Measurements from ENCODE around the gene SHCBP1L. TPM values are rescaled to one million over a fixed set of nuclear protein-coding genes. Genes with fewer than 3 reads are reported as not detected.
A peak's percentile ranks its signal among the peaks of the same experiment; 100 is the strongest.

Gene SHCBP1L
- total and polyA plus RNA-seq, 9 of the 15 experiments (the other 6 are each of a cell fraction or from before 2014, with no cell fraction given), result not detected

DNA sequence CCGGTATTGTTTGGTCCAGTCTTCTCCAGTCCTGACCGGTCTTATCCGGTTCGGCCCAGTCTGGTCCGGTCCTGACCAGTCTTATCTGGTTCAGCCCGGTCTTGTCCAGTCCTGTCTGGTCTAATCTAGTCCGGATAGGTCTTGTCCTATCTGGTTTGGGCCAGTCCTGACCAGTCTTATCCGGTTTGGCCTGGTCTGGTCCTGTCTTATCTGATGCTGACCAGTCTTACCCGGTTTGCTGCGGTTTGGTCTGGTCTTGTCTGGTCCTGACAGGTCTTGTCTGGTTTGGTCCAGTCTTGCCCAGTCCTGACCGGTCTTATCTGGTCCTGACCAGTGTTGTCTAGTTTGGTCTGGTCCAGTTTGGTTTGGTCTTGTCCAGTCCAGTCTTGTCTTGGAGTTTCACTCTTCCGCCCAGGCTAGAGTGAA is 83.7 kb downstream of the SHCBP1L start:
- ATAC-seq, result peak; percentile 44
- peak; percentile 26 to 43 (median 39) for DNase-seq (ENCODE audit: extremely low read depth in 1 of 4, low spot score in 3 of 4)
- no peak overlapping the region for H3K4me3 ChIP-seq
- no peaks in the 10 kb centered on the region for H3K4me1 ChIP-seq (replicated peaks in 1 of 2; ENCODE audit: control insufficient read depth in 2 of 2, insufficient read depth in 2 of 2, low read length in 2 of 2)
- H3K9ac ChIP-seq (ENCODE audit: insufficient read depth in 1 of 2, low read depth in 2 of 2, low read length in 2 of 2), result peak overlapping the region in 1 of 2 experiments; percentile 17; a peak in 1 of 4 replicates
- H3K79me2 ChIP-seq (ENCODE audit: control insufficient read depth, insufficient read depth, low read length), result peaks cover 22% of the 10 kb centered on the region; the same call in 2 of the 3 replicates
- no peaks in the 10 kb centered on the region for H3K9me1 ChIP-seq (ENCODE audit: control insufficient read depth, insufficient read depth, low read length)
- in situ Hi-C loops (cut with MboI), result no loop called here
- no peak for FAIRE-seq
- intact Hi-C loops (cut with micrococcal nuclease), result no loop called here
- no peaks in the 10 kb centered on the region for H3K27me3 ChIP-seq (ENCODE audit: control insufficient read depth in 2 of 2, insufficient read depth in 2 of 2, low read length in 2 of 2)
- peak overlapping the region; percentile 79 for H3K27ac ChIP-seq (ENCODE audit: extremely low read depth, low read depth, low read length)
- no peak overlapping the region for H3K4me2 ChIP-seq (ENCODE audit: insufficient read depth, low read length)
- POLR2A ChIA-PET, result interaction anchor here (1.2 to 1.6 kb wide), 2 partner anchors 16 to 29 kb away, joined by 3 to 4 read pairs; no protein-coding TSS in a partner anchor
- H2AFZ ChIP-seq (ENCODE audit: low read depth, low read length), result no peak overlapping the region
- WGBS (ENCODE audit: insufficient coverage, low coverage, missing lambda C conversion rate), result 87% methylated on average over 12 of the region's 12 CpGs
- no peaks in the 10 kb centered on the region for H4K20me1 ChIP-seq (replicated peaks; ENCODE audit: control insufficient read depth, insufficient read depth, low read length)
- H3K36me3 ChIP-seq (ENCODE audit: control insufficient read depth, insufficient read depth, low read length), result peaks cover 100% of the 10 kb centered on the region
- CTCF ChIA-PET (ENCODE audit: low intra/inter-chr PET ratio), result no interaction called here
- BruUV-seq (replicated peaks), result no TSS peak
- H3K9me3 ChIP-seq (replicated peaks; ENCODE audit: control insufficient read depth, insufficient read depth, low read depth, low read length), result no peaks in the 10 kb centered on the region
- TF ChIP-seq ZNF3 (CRISPR knock-in tag; IDR thresholded peaks at IDR 0.05) (no peak), MTA1 (IDR thresholded peaks at IDR 0.05; ENCODE audit: borderline replicate concordance) (no peak), CHCHD3 (CRISPR knock-in tag; IDR thresholded peaks at IDR 0.05) (peak; percentile 56; the same call in 1 of the 2 replicates), KAT2B (IDR thresholded peaks at IDR 0.05; ENCODE audit: low read depth, low read length) (peak; percentile 96), CBX3 (IDR thresholded peaks at IDR 0.05; ENCODE audit: borderline replicate concordance in 1 of 2, low read length in 2 of 2) (peak in 1 of 2 experiments; percentile 89; a peak in 1 of 3 replicates), POLR2AphosphoS5 (IDR thresholded peaks at IDR 0.05; ENCODE audit: control insufficient read depth, insufficient read depth, low read depth, low read length) (peak; percentile 62), TCF3 (CRISPR knock-in tag; IDR thresholded peaks at IDR 0.05) (peak; percentile 35; the same call in 1 of the 2 replicates), CBFA2T3 (IDR thresholded peaks at IDR 0.05) (peak; percentile 73)
- TF ChIP-seq, protein P1, sequence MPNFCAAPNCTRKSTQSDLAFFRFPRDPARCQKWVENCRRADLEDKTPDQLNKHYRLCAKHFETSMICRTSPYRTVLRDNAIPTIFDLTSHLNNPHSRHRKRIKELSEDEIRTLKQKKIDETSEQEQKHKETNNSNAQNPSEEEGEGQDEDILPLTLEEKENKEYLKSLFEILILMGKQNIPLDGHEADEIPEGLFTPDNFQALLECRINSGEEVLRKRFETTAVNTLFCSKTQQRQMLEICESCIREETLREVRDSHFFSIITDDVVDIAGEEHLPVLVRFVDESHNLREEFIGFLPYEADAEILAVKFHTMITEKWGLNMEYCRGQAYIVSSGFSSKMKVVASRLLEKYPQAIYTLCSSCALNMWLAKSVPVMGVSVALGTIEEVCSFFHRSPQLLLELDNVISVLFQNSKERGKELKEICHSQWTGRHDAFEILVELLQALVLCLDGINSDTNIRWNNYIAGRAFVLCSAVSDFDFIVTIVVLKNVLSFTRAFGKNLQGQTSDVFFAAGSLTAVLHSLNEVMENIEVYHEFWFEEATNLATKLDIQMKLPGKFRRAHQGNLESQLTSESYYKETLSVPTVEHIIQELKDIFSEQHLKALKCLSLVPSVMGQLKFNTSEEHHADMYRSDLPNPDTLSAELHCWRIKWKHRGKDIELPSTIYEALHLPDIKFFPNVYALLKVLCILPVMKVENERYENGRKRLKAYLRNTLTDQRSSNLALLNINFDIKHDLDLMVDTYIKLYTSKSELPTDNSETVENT (CRISPR knock-in tag; IDR thresholded peaks at IDR 0.05), result peak; percentile 87
- TF ChIP-seq, protein P2, sequence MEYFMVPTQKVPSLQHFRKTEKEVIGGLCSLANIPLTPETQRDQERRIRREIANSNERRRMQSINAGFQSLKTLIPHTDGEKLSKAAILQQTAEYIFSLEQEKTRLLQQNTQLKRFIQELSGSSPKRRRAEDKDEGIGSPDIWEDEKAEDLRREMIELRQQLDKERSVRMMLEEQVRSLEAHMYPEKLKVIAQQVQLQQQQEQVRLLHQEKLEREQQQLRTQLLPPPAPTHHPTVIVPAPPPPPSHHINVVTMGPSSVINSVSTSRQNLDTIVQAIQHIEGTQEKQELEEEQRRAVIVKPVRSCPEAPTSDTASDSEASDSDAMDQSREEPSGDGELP (CRISPR knock-in tag; IDR thresholded peaks at IDR 0.05; ENCODE audit: borderline replicate concordance), result no peak
- TF ChIP-seq, protein P3, sequence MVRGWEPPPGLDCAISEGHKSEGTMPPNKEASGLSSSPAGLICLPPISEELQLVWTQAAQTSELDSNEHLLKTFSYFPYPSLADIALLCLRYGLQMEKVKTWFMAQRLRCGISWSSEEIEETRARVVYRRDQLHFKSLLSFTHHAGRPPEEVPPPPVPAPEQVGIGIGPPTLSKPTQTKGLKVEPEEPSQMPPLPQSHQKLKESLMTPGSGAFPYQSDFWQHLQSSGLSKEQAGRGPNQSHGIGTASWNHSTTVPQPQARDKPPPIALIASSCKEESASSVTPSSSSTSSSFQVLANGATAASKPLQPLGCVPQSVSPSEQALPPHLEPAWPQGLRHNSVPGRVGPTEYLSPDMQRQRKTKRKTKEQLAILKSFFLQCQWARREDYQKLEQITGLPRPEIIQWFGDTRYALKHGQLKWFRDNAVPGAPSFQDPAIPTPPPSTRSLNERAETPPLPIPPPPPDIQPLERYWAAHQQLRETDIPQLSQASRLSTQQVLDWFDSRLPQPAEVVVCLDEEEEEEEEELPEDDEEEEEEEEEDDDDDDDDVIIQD (CRISPR knock-in tag; IDR thresholded peaks at IDR 0.05), result no peak
- TF ChIP-seq, protein P4, sequence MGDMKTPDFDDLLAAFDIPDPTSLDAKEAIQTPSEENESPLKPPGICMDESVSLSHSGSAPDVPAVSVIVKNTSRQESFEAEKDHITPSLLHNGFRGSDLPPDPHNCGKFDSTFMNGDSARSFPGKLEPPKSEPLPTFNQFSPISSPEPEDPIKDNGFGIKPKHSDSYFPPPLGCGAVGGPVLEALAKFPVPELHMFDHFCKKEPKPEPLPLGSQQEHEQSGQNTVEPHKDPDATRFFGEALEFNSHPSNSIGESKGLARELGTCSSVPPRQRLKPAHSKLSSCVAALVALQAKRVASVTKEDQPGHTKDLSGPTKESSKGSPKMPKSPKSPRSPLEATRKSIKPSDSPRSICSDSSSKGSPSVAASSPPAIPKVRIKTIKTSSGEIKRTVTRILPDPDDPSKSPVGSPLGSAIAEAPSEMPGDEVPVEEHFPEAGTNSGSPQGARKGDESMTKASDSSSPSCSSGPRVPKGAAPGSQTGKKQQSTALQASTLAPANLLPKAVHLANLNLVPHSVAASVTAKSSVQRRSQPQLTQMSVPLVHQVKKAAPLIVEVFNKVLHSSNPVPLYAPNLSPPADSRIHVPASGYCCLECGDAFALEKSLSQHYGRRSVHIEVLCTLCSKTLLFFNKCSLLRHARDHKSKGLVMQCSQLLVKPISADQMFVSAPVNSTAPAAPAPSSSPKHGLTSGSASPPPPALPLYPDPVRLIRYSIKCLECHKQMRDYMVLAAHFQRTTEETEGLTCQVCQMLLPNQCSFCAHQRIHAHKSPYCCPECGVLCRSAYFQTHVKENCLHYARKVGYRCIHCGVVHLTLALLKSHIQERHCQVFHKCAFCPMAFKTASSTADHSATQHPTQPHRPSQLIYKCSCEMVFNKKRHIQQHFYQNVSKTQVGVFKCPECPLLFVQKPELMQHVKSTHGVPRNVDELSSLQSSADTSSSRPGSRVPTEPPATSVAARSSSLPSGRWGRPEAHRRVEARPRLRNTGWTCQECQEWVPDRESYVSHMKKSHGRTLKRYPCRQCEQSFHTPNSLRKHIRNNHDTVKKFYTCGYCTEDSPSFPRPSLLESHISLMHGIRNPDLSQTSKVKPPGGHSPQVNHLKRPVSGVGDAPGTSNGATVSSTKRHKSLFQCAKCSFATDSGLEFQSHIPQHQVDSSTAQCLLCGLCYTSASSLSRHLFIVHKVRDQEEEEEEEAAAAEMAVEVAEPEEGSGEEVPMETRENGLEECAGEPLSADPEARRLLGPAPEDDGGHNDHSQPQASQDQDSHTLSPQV (IDR thresholded peaks at IDR 0.05), result peak; percentile 51; the same call in 1 of the 2 replicates

Measured in K562 (cell line).